Fibroblast of villous mesenchyme (primary cell): Measurements from ENCODE around the gene TPX2. TPM values are rescaled to one million over a fixed set of nuclear protein-coding genes. Genes with fewer than 3 reads are reported as not detected.

ENCODE experiments used
- DNase-seq: peaks from one replicate; pipeline ENCODE4 v3.0.0-alpha.2; 2010; ENCODE audit warnings: low read depth
- H3K4me3 ChIP-seq: 2 replicates; pipeline ENCODE4 v1.5.1; 2011; ENCODE audit warnings: low read depth, mild to moderate bottlenecking, low read length
- total RNA-seq: library from RNA; depleted of rRNA; stranded (reverse); fragments of >200 nt; gene quantifications from 2 replicates; pipeline ENCODE4 v1.2.3, GENCODE V29; 2012
- TF ChIP-seq, protein P1 (sequence below): IDR thresholded peaks from 2 replicates; pipeline ENCODE4 v1.5.1; 2012; ENCODE audit warnings: low read depth, mild to moderate bottlenecking, low read length; ENCODE audit not compliant: insufficient read depth

The TPX2 gene
- 35.4 and 62.2 TPM in 2 replicates for total RNA-seq

GRCh38 chr20:31738729-31739549 lies at the start of gene TPX2:
Gene TPX2, plus strand, starts transcription at chr20:31739290. Its CDS starts 18,187 bp downstream, at chr20:31757477.
- peak; percentile 97 for DNase-seq
- TF ChIP-seq, protein P1, sequence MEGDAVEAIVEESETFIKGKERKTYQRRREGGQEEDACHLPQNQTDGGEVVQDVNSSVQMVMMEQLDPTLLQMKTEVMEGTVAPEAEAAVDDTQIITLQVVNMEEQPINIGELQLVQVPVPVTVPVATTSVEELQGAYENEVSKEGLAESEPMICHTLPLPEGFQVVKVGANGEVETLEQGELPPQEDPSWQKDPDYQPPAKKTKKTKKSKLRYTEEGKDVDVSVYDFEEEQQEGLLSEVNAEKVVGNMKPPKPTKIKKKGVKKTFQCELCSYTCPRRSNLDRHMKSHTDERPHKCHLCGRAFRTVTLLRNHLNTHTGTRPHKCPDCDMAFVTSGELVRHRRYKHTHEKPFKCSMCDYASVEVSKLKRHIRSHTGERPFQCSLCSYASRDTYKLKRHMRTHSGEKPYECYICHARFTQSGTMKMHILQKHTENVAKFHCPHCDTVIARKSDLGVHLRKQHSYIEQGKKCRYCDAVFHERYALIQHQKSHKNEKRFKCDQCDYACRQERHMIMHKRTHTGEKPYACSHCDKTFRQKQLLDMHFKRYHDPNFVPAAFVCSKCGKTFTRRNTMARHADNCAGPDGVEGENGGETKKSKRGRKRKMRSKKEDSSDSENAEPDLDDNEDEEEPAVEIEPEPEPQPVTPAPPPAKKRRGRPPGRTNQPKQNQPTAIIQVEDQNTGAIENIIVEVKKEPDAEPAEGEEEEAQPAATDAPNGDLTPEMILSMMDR: peak; percentile 9
- H3K4me3 ChIP-seq: peak within 1 kb of the TSS; percentile 98

DNA sequence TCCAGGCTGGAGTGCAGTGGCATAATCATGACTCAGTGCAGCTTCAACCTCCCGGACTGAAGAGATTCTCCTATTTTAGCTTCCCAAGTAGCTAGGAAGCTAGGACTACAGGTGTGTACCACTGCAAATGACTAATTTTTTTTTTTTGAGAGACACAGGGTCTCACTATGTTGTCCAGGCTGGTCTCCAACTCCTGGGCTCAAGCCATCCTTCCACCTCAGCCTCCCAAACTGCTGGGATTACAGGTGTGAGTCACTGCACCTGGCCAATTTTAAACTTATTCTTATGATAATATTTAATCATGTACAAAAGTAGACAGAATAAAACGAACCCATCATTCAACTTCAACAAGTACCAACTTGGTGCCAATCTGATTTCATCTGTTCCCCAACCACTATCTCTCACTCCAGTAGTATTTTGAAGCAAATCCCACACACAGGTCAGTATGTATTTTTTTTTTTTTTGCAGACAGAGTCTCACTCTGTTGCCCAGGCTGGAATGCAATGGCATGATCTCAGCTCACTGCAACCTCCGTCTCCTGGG lies 48.9 kb upstream of the TPX2 start:
- H3K4me3 ChIP-seq: no peak overlapping the region
- TF ChIP-seq, protein P1: no peak
- DNase-seq: no peak

GRCh38 chr20:31691646-31692275 lies 47.3 kb upstream of the TPX2 start:
- H3K4me3 ChIP-seq: no peak overlapping the region
- TF ChIP-seq, protein P1: no peak
- peak; percentile 74 for DNase-seq

GRCh38 chr20:31693402-31693801 lies 45.7 kb upstream of the TPX2 start:
- no peak overlapping the region for H3K4me3 ChIP-seq
- TF ChIP-seq, protein P1: no peak
- no peak for DNase-seq

DNA sequence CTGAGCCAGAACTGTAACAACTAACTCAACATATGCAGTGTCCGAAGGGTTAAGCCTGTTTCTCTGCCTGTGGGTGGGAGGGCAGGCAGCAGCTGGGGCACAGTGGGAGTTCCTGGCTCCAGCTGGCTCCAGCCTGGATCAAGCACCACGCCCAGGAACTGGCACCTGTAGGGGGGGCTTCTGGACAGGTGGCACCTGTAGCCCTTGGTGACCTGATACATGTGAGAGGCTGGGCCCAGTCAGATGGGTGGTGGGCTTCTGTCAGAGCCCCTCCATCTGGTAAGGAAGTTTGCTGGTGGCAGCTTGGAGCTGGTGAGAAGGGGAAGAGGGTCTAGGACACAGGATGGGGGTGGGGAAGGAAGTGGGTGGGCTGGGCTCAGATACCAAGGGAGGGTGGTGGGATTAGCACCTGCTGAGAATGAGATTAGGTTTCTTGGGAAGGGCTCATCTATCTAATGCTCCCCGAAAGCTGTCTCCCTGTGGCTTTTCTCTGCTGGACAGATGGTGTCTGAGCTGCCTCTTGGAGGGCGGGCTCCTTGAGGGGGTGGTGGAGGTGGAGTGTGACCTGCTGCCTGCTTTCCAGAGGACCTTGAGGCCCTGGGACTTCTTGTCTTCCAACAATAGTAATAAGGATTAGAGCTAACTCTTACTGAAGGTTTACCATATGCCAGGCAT lies 45.0 kb upstream of the TPX2 start:
- DNase-seq: no peak
- TF ChIP-seq, protein P1: no peak
- H3K4me3 ChIP-seq: no peak overlapping the region

GRCh38 chr20:31694842-31695593 lies 44.1 kb upstream of the TPX2 start:
- TF ChIP-seq, protein P1: no peak
- no peak overlapping the region for H3K4me3 ChIP-seq
- no peak for DNase-seq
